Transverse colon (tissue), 4 donors: ENCODE measurements around the gene ARNT2. TPM values are rescaled to one million over a fixed set of nuclear protein-coding genes. Genes with fewer than 3 reads are reported as not detected.

Experiments
- DNase-seq: peaks from one replicate; pipeline ENCODE4 v3.0.0-alpha.2; 2019
- H3K27ac ChIP-seq, 4 donors: fragments of 200-600 bp; sonication (generic); 2 replicates each; pipeline ENCODE4 v1.5.1; 2016 to 2018; ENCODE audit warnings: inconsistent platforms in 4 of 4
- H3K27me3 ChIP-seq: fragments of 200-600 bp; sonication (generic); 2 replicates; pipeline ENCODE4 v1.5.1; 2017; ENCODE audit warnings: inconsistent platforms
- H3K36me3 ChIP-seq, 4 donors: fragments of 200-600 bp; sonication (generic); 2 replicates each; pipeline ENCODE4 v1.5.1; 2017 to 2019; ENCODE audit warnings: inconsistent platforms in 4 of 4
- H3K4me1 ChIP-seq, 4 donors: fragments of 200-600 bp; sonication (generic); 2 replicates each; pipeline ENCODE4 v1.5.1; 2017 to 2020; ENCODE audit warnings: inconsistent platforms in 4 of 4
- H3K4me3 ChIP-seq, 4 donors: fragments of 200-600 bp; sonication (generic); 1 replicate in 1 of 4; 2 replicates in 3 of 4; pipeline versions ENCODE4 v1.5.1 to v1.6.1; 2017 to 2019; ENCODE audit warnings: inconsistent platforms in 4 of 4
- H3K9me3 ChIP-seq, 2 donors: fragments of 200-600 bp; sonication (generic); 2 replicates each; pipeline ENCODE4 v1.5.1; 2017 to 2019; ENCODE audit warnings: inconsistent platforms in 2 of 2
- EP300 ChIP-seq: sonication (generic); formaldehyde crosslinking; IDR thresholded peaks from one replicate; pipeline ENCODE4 v1.6.1; 2017; ENCODE audit warnings: antibody characterized with exemption, low read depth
- POLR2A ChIP-seq: fragments of 450-650 bp; IDR thresholded peaks from one replicate; pipeline ENCODE4 v1.6.1; 2016; ENCODE audit warnings: antibody characterized with exemption, mild to moderate bottlenecking, moderate library complexity
- POLR2AphosphoS5 ChIP-seq, 3 donors: sonication (generic); formaldehyde crosslinking; IDR thresholded peaks; one replicate each; pipeline ENCODE4 v1.6.1; 2016; ENCODE audit warnings: antibody characterized with exemption in 3 of 3
- WGBS, 2 donors: methylation state at CpG; one replicate each; pipeline ENCODE4 v1.1.5; 2018; ENCODE audit warnings: low coverage in 1 of 2; 5-methylcytosine and 5-hydroxymethylcytosine counted together
- in situ Hi-C, 4 donors: fragments of 200-750 bp; cut with MboI; loops; one replicate each; pipeline versions ENCODE4 v1.15.0 to v1.15.1; 2017; ENCODE audit warnings: low sequenced_read_pairs in 3 of 4, low pct_ligation_motif_present in 1 of 4, low pct_unique_long_range_greater_than_20kb in 1 of 4
- intact Hi-C: fragments of 100-400 bp; cut with DNase I; formaldehyde crosslinking; loops from one replicate; pipeline ENCODE4 v1.15.1; 2023; ENCODE audit warnings: low total_unique reads
- total RNA-seq, 4 donors: library from RNA; depleted of rRNA; stranded (reverse); fragments of >200 nt; gene quantifications; one replicate each; pipeline ENCODE4 v1.1.0, GENCODE V29; 2016
- TF ChIP-seq, protein P1 (sequence below), 5 experiments: fragments of 200-600 bp in 3 of 5; fragments of 450-650 bp in 2 of 5; sonication (generic) in 3 of 5; IDR thresholded peaks; 1 replicate in 2 of 5; 2 replicates in 3 of 5; pipeline ENCODE4 v1.5.1; 2016 to 2017; ENCODE audit warnings: antibody characterized with exemption in 5 of 5, inconsistent platforms in 3 of 5, mild to moderate bottlenecking in 2 of 5, moderate library complexity in 1 of 5

The ARNT2 gene
- total RNA-seq, 4 donors from 2014 or later: 1.9 to 4.0 (median 2.5) TPM; not detected in 1

DNA sequence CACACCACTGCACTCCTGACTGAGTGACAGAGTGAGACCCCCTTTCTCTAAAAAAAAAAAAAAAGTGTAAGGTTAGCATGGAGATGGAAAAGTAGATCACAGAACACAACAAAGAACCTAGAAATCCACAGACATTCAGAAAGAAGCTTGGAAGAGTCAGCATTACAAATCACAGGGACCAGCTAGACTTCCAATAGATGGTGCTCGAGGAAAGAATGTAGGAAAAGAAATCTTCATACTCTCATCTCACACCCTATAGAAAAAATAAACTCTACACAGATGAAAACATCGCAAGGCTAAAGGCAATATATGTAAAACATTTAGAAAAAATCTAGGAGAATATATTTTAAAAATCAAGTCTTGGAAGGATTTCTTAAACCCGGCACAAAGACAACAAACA lies 196.4 kb downstream of the ARNT2 start:
- H3K9me3 ChIP-seq: no peaks in the 10 kb centered on the region
- H3K27me3 ChIP-seq: no peaks in the 10 kb centered on the region
- intact Hi-C loops: no loop called here
- H3K27ac ChIP-seq: no peak overlapping the region
- no peaks in the 10 kb centered on the region for H3K36me3 ChIP-seq
- in situ Hi-C loops: no loop called here
- H3K4me1 ChIP-seq: peaks cover 0 to 7% (median 2%) of the 10 kb centered on the region in 4 donors
- TF ChIP-seq POLR2AphosphoS5 (IDR thresholded peaks at IDR 0.05) (no peak), POLR2A (no peak), EP300 (no peak)
- TF ChIP-seq, protein P1, sequence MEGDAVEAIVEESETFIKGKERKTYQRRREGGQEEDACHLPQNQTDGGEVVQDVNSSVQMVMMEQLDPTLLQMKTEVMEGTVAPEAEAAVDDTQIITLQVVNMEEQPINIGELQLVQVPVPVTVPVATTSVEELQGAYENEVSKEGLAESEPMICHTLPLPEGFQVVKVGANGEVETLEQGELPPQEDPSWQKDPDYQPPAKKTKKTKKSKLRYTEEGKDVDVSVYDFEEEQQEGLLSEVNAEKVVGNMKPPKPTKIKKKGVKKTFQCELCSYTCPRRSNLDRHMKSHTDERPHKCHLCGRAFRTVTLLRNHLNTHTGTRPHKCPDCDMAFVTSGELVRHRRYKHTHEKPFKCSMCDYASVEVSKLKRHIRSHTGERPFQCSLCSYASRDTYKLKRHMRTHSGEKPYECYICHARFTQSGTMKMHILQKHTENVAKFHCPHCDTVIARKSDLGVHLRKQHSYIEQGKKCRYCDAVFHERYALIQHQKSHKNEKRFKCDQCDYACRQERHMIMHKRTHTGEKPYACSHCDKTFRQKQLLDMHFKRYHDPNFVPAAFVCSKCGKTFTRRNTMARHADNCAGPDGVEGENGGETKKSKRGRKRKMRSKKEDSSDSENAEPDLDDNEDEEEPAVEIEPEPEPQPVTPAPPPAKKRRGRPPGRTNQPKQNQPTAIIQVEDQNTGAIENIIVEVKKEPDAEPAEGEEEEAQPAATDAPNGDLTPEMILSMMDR (IDR thresholded peaks at IDR 0.05): no peak
- WGBS, 2 donors: 90% methylated on average over 3 of the region's 3 CpGs
- DNase-seq: no peak
- no peak overlapping the region for H3K4me3 ChIP-seq

DNA sequence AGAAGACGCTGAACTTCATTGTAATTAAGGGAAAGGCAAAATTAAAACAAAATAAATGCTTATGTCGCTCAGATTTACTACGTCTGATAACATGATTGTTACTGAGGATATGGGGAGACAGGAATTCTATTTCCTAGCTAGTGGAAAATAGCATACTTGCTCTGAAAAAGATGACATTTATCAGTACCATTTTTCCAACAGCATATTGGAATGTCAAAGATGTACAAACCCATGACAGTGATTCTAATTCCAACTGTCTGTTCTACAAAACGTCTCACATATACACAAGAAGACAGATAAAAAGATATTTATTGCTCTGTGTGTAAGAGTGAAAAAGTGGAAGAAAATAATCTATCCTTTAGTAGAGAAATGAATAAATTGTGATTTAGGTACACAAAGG lies 197.1 kb downstream of the ARNT2 start:
- H3K4me1 ChIP-seq: peaks cover 0 to 4% (median 1%) of the 10 kb centered on the region in 4 donors
- in situ Hi-C loops (no loop called here), intact Hi-C loops (no loop called here)
- WGBS, 2 donors: 72 to 73% methylated on average over 4 of the region's 4 CpGs
- no peaks in the 10 kb centered on the region for H3K36me3 ChIP-seq
- H3K9me3 ChIP-seq: no peaks in the 10 kb centered on the region
- H3K27ac ChIP-seq: no peak overlapping the region
- no peak for DNase-seq
- TF ChIP-seq EP300 (no peak), POLR2AphosphoS5 (IDR thresholded peaks at IDR 0.05) (no peak), POLR2A (no peak)
- TF ChIP-seq, protein P1 (IDR thresholded peaks at IDR 0.05): no peak
- no peak overlapping the region for H3K4me3 ChIP-seq
- no peaks in the 10 kb centered on the region for H3K27me3 ChIP-seq

- no peak for DNase-seq
- WGBS, 2 donors: 83 to 84% methylated on average over 3 to 14 of the region's 14 CpGs
Observed at GRCh38 chr15:80604583-80605575, 200.7 kb downstream of the ARNT2 start.

DNA sequence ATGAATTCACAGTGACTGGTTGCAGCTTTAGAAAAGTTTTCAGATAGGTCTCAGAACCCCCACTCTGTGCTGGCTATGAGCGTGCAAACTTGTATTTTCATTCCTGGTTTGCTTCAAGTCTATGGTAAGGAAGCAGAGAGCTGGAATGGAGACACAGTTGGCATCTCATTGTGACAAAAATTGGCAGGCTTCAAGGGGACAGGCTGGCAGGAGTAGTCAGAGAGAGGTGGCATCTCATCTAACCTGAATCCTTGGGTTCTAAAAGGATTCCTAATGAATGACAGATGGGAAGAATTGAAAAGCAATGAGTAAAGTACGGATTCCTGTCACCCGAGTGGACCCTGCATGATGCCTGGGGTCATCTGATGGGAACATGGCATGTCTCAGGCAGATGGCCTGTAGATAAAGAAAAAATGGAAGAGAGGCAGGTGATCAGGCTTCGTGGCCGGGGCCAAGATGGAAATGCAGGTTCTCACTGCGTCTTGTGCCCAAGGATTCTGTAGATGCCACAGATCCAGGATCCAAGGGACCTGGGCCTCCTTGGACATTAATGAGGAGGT lies 201.5 kb downstream of the ARNT2 start:
- WGBS, 2 donors: 82% methylated on average over 5 to 6 of the region's 6 CpGs
- no peak for TF ChIP-seq POLR2AphosphoS5 (IDR thresholded peaks at IDR 0.05)
- TF ChIP-seq, protein P1 (IDR thresholded peaks at IDR 0.05): no peak

More at GRCh38 chr15:80604583-80605575, 200.7 kb downstream of the ARNT2 start:
- TF ChIP-seq POLR2AphosphoS5 (IDR thresholded peaks at IDR 0.05) (no peak), EP300 (no peak), POLR2A (no peak)
- TF ChIP-seq, protein P1 (IDR thresholded peaks at IDR 0.05): no peak
- H3K4me1 ChIP-seq: peaks cover 0 to 19% (median 3%) of the 10 kb centered on the region in 4 donors
- H3K27me3 ChIP-seq: no peaks in the 10 kb centered on the region
- H3K4me3 ChIP-seq: no peak overlapping the region
- H3K36me3 ChIP-seq: no peaks in the 10 kb centered on the region
- intact Hi-C loops: no loop called here
- no peak overlapping the region for H3K27ac ChIP-seq
- in situ Hi-C loops: no loop called here
- no peaks in the 10 kb centered on the region for H3K9me3 ChIP-seq

More for the DNA sequence above, 201.5 kb downstream of the ARNT2 start:
- H3K4me3 ChIP-seq: no peak overlapping the region
- intact Hi-C loops: no loop called here
- H3K27ac ChIP-seq: no peak overlapping the region
- H3K27me3 ChIP-seq: no peaks in the 10 kb centered on the region
- in situ Hi-C loops: no loop called here
- H3K4me1 ChIP-seq: peaks cover 0 to 19% (median 3%) of the 10 kb centered on the region in 4 donors
- no peaks in the 10 kb centered on the region for H3K9me3 ChIP-seq
- no peaks in the 10 kb centered on the region for H3K36me3 ChIP-seq
- no peak for DNase-seq
